Ishikawa (cell line): ENCODE data around the gene APLN.

ENCODE experiments used
- CEBPB ChIP-seq: IDR thresholded peaks from 2 replicates; pipeline ENCODE4 v1.6.1; 2012
- CREB1 ChIP-seq: IDR thresholded peaks from 2 replicates; pipeline ENCODE4 v1.6.1; 2012; ENCODE audit warnings: low read depth
- EGR1 ChIP-seq: IDR thresholded peaks from 2 replicates; pipeline ENCODE4 v1.6.1; 2012
- EP300 ChIP-seq: IDR thresholded peaks from 2 replicates; pipeline ENCODE4 v1.6.1; 2012; ENCODE audit warnings: borderline replicate concordance
- FOXM1 ChIP-seq: IDR thresholded peaks from 2 replicates; pipeline ENCODE4 v1.6.1; 2012; ENCODE audit warnings: low read depth, borderline replicate concordance
- NFIC ChIP-seq: IDR thresholded peaks from 2 replicates; pipeline ENCODE4 v1.6.1; 2012
- RAD21 ChIP-seq: IDR thresholded peaks from 2 replicates; pipeline ENCODE4 v1.6.1; 2012; ENCODE audit warnings: low read depth
- REST ChIP-seq: IDR thresholded peaks from 2 replicates; pipeline ENCODE4 v1.6.1; 2012; ENCODE audit warnings: low read depth, mild to moderate bottlenecking
- TAF1 ChIP-seq: IDR thresholded peaks from 2 replicates; pipeline ENCODE4 v1.6.1; 2012; ENCODE audit warnings: low read depth, mild to moderate bottlenecking
- TCF12 ChIP-seq: IDR thresholded peaks from 2 replicates; pipeline ENCODE4 v1.6.1; 2012; ENCODE audit warnings: low read depth
- TEAD4 ChIP-seq: IDR thresholded peaks from 2 replicates; pipeline ENCODE4 v1.6.1; 2012
- YY1 ChIP-seq: IDR thresholded peaks from 2 replicates; pipeline ENCODE4 v1.6.1; 2012; ENCODE audit warnings: low read depth
- ZBTB7A ChIP-seq: IDR thresholded peaks from 2 replicates; pipeline ENCODE4 v1.6.1; 2012; ENCODE audit warnings: low read depth
- TF ChIP-seq, protein P1 (sequence below): IDR thresholded peaks from 2 replicates; pipeline ENCODE4 v1.6.1; 2012
- TF ChIP-seq, protein P2 (sequence below): IDR thresholded peaks from 2 replicates; pipeline ENCODE4 v1.6.1; 2012

APLN gene

DNA sequence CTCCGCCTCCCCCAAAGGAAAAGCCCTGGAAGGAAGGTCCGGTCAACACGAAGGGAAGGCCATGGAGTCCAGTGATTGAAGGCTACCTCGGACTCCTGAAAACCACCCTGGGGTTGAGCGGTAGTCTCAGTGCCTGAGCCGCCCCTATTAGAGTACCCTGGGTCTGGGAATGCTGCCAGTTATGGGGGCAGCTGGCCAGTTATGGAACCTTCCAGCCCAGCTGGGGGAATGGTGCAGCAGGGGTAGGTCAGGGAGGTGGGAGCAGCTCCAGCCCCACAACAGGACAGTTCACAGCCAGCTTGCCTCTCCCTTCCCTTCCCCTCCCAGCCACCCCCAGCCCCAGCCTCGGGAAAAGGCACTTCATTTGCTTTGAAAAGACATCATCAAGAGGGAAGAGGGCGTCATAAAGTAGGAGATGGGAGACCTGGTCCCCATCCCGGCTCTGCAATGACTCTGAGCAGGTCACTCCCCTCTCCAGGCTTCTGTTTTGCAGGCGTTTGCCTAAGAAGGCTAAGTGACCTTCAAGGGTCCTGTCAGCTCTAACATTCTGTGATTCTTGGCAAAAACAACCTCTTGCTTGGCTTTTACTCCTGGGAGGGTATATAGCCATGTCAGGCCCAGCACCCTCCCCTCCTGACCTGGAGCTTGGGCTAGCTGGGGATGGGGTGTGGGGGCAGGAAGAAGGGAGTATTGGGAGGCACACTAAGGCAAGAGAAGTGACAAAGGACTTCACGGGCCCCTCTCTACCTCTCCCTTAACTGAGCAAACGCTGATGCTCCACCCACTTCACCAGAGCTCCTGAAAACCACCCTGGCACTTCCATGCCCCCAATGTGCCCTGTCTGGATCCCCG is 8.0 kb downstream of the APLN start:
- TF ChIP-seq CEBPB (no peak), REST (no peak)

DNA sequence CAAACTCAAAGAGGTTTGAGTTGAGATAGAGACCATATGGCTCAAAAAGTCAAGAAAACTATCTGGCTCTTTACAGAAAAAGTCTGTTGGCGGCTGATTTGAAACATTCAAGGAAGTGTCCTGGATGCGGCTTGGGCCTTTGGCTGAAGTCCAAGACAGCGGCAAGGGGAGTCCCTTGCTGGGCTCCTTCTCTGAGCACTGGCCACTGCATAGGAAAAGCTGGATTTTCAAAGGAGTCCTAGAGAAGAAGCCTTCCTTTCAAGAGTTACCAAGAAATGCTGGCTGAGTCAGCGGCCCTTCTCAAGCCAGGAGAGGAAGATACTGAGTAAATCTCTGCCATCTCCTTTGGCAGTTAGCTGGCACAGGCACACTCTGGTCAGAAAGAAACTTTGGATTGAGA is 12.1 kb downstream of the APLN start:
- TF ChIP-seq RAD21 (no peak), TEAD4 (no peak), EGR1 (no peak), ZBTB7A (no peak), EP300 (no peak), TAF1 (no peak), REST (no peak), TCF12 (no peak), CEBPB (no peak), YY1 (no peak), CREB1 (no peak), FOXM1 (no peak), NFIC (no peak)
- TF ChIP-seq, protein P1, sequence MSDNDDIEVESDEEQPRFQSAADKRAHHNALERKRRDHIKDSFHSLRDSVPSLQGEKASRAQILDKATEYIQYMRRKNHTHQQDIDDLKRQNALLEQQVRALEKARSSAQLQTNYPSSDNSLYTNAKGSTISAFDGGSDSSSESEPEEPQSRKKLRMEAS, result no peak
- TF ChIP-seq, protein P2, sequence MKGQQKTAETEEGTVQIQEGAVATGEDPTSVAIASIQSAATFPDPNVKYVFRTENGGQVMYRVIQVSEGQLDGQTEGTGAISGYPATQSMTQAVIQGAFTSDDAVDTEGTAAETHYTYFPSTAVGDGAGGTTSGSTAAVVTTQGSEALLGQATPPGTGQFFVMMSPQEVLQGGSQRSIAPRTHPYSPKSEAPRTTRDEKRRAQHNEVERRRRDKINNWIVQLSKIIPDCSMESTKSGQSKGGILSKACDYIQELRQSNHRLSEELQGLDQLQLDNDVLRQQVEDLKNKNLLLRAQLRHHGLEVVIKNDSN, result no peak

DNA sequence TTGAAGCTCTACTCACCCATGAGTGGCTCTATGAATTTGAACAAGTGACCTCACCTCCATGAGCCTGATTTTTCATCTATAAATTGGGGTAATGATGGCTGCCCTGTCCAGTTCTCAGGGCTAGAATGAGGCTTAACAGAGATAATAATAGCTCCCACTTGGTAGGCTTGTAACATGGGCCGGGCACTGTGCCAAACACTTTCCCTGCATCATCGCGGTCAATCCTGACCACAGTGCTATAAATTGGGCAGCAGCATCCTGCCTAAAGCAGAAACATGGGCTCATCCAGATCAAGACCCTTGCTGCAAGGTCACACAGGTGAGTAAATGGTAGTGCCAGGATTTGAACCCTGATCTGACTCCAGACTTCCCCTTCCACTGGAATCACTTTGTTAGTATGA is 12.8 kb downstream of the APLN start:
- TF ChIP-seq REST (no peak), FOXM1 (no peak), TCF12 (no peak), NFIC (no peak), CEBPB (no peak), EGR1 (no peak), TAF1 (no peak), ZBTB7A (no peak), YY1 (no peak), TEAD4 (no peak), CREB1 (no peak), EP300 (no peak), RAD21 (no peak)
- TF ChIP-seq, protein P2, result no peak

- TF ChIP-seq CEBPB (no peak), REST (no peak), NFIC (no peak), EP300 (no peak), TAF1 (no peak), ZBTB7A (no peak), TCF12 (no peak), CREB1 (no peak), TEAD4 (no peak), EGR1 (no peak), YY1 (no peak), RAD21 (no peak), FOXM1 (no peak)
- TF ChIP-seq, protein P2, result no peak
- TF ChIP-seq, protein P1, result no peak
These were observed 13.3 kb downstream of the APLN start for GRCh38 chrX:129641469-129641868.
